HepG2 (cell line): Measurements from ENCODE around the gene UBR3. TPM values are rescaled to one million over a fixed set of nuclear protein-coding genes. Genes with fewer than 3 reads are reported as not detected.

ENCODE experiments used
- ATAC-seq: fragments of 200-7000 bp; cut with Tn5 transposase; 3 replicates; pipeline ENCODE4 v1.9.1; 2020; ENCODE audit warnings: mild to moderate bottlenecking, moderate library complexity
- BruUV-seq: library from RNA; stranded (reverse); fragments of 400-500 nt; replicated peaks from 2 replicates; lab custom pipeline; 2021; lab: Mats Ljungman, UMichigan
- CTCF ChIA-PET: fragments of 300-600 bp; formaldehyde crosslinking; extraction: SDS; loops from one replicate; lab custom pipeline; 2021; ENCODE audit warnings: low total read pairs, inconsistent platforms, low intra/inter-chr PET ratio; lab: Yijun Ruan, JAX
- POLR2A ChIA-PET: fragments of 350-600 bp; sonication (Branson Sonifier 250); formaldehyde crosslinking; loops from one replicate; lab custom pipeline; 2020; ENCODE audit warnings: antibody characterized with exemption, inconsistent platforms; lab: Yijun Ruan, JAX
- DNase-seq: peaks from one replicate; pipeline ENCODE4 v3.0.0-alpha.2; 2015; ENCODE audit warnings: low spot score
- FAIRE-seq: peaks from 3 replicates; lab custom pipeline; 2011; peaks lifted over from hg19 to GRCh38; lab: Jason Lieb, UNC
- H2AFZ ChIP-seq: one replicate; pipeline ENCODE4 v1.6.1; 2011; ENCODE audit warnings: low read length, inconsistent platforms
- H3K27ac ChIP-seq: fragments of 300-600 bp; 3 replicates; pipeline ENCODE4 v1.8.0; 2011; ENCODE audit warnings: mixed run types, mild to moderate bottlenecking, mixed read lengths, low read length, inconsistent platforms; ENCODE audit not compliant: insufficient read depth; ENCODE audit errors: extremely low read length
- H3K27me3 ChIP-seq, 2 experiments: fragments of 200-600 bp in 1 of 2; 2 replicates in 1 of 2; 3 replicates in 1 of 2; pipeline versions ENCODE4 v1.6.0 to v1.8.0; 2011; ENCODE audit warnings: low read length in 2 of 2, mild to moderate bottlenecking in 2 of 2, moderate library complexity in 2 of 2, inconsistent platforms in 1 of 2; ENCODE audit not compliant: insufficient read depth in 2 of 2, control insufficient read depth in 1 of 2
- H3K36me3 ChIP-seq, 2 experiments: fragments of 200-600 bp in 1 of 2; replicated peaks in 1 of 2; 2 replicates in 1 of 2; 3 replicates in 1 of 2; pipeline versions ENCODE4 v1.5.1 to v1.8.0; 2011; ENCODE audit warnings: low read length in 2 of 2, inconsistent platforms in 1 of 2; ENCODE audit not compliant: insufficient read depth in 2 of 2, control insufficient read depth in 1 of 2
- H3K4me1 ChIP-seq: 2 replicates; pipeline ENCODE4 v1.5.1; 2012; ENCODE audit warnings: low read length, inconsistent platforms; ENCODE audit not compliant: insufficient read depth
- H3K4me2 ChIP-seq: 2 replicates; pipeline ENCODE4 v1.6.0; 2011; ENCODE audit warnings: low read depth, low read length, inconsistent platforms
- H3K4me3 ChIP-seq, 3 experiments: fragments of 200-600 bp in 1 of 3; sonication (generic), shearing (Covaris generic) in 1 of 3; replicated peaks in 1 of 3; 2 replicates each; pipeline ENCODE4 v1.5.1; 2011 to 2016; ENCODE audit warnings: low read length in 3 of 3, inconsistent platforms in 2 of 3, low read depth in 2 of 3, mild to moderate bottlenecking in 2 of 3, control low read depth in 1 of 3, mixed read lengths in 1 of 3; ENCODE audit not compliant: insufficient read depth in 1 of 3
- H3K79me2 ChIP-seq: one replicate; pipeline ENCODE4 v1.6.1; 2011; ENCODE audit warnings: low read length, inconsistent platforms; ENCODE audit not compliant: insufficient read depth
- H3K9ac ChIP-seq: 2 replicates; pipeline ENCODE4 v1.6.0; 2011; ENCODE audit warnings: mild to moderate bottlenecking, low read depth, low read length, inconsistent platforms; ENCODE audit not compliant: insufficient read depth
- H3K9me3 ChIP-seq: 2 replicates; pipeline ENCODE4 v1.5.1; 2012; ENCODE audit warnings: mild to moderate bottlenecking, low read length
- H4K20me1 ChIP-seq: 2 replicates; pipeline ENCODE4 v1.6.0; 2011; ENCODE audit warnings: inconsistent platforms, mild to moderate bottlenecking, low read length, moderate library complexity; ENCODE audit not compliant: insufficient read depth
- ATM ChIP-seq: fragments of 450-650 bp; IDR thresholded peaks from 2 replicates; pipeline ENCODE4 v1.7.1; 2017; ENCODE audit warnings: mild to moderate bottlenecking, borderline replicate concordance
- EEA1 ChIP-seq: sonication (generic); formaldehyde crosslinking; IDR thresholded peaks from 2 replicates; pipeline ENCODE4 v1.5.1; 2020; ENCODE audit warnings: mild to moderate bottlenecking, missing genetic modification reagents, borderline replicate concordance
- IRF9 ChIP-seq: sonication (generic); formaldehyde crosslinking; IDR thresholded peaks from 2 replicates; pipeline ENCODE4 v1.8.0; 2022; ENCODE audit warnings: missing genetic modification reagents, mild to moderate bottlenecking, borderline replicate concordance
- KMT2B ChIP-seq: IDR thresholded peaks from 2 replicates; pipeline ENCODE4 v1.6.1; 2016; ENCODE audit warnings: missing genetic modification reagents, missing compliant biosample characterization
- NFAT5 ChIP-seq: sonication (generic); formaldehyde crosslinking; IDR thresholded peaks from 2 replicates; pipeline ENCODE4 v1.4.0; 2020; ENCODE audit warnings: missing genetic modification reagents
- RAD21 ChIP-seq: fragments of 450-650 bp; formaldehyde crosslinking; IDR thresholded peaks from 2 replicates; pipeline ENCODE4 v1.5.0; 2020; ENCODE audit warnings: mild to moderate bottlenecking
- ZNF121 ChIP-seq: sonication (generic); formaldehyde crosslinking; IDR thresholded peaks from 2 replicates; pipeline ENCODE4 v1.5.0; 2020; ENCODE audit warnings: mild to moderate bottlenecking, missing genetic modification reagents
- WGBS: methylation state at CpG from one replicate; pipeline ENCODE4 v1.1.6; 2017; ENCODE audit warnings: low lambda C conversion rate; 5-methylcytosine and 5-hydroxymethylcytosine counted together
- in situ Hi-C: cut with HindIII; loops from 2 replicates; pipeline ENCODE4 v1.10.0; 2017; ENCODE audit warnings: low pct_unique_long_range_greater_than_20kb; ENCODE audit not compliant: extremely low pct_ligation_motif_present
- intact Hi-C: fragments of 100-400 bp; cut with micrococcal nuclease; formaldehyde crosslinking; loops from one replicate; pipeline ENCODE4 v1.10.0; 2022; ENCODE audit not compliant: unreplicated experiment
- polyA plus RNA-seq, 8 experiments: library from polyadenylated mRNA; depleted of rRNA in 3 of 8; stranded (reverse) in 7 of 8; unstranded in 1 of 8; fragments of >200 nt; fragmentation: Illumina TruSeq in 4 of 8; extraction: Trizol in 4 of 8; gene quantifications; 2 replicates each; pipeline versions ENCODE4 v1.2.1 to v1.2.3, GENCODE V29; 2011 to 2016; ENCODE audit warnings: low read depth in 4 of 8, missing spikeins in 1 of 8, mixed read lengths in 1 of 8; ENCODE audit not compliant: insufficient read depth in 1 of 8
- total RNA-seq, 5 experiments: library from RNA; depleted of rRNA; stranded (reverse); fragments of >200 nt; fragmentation: Illumina TruSeq; extraction: Trizol; gene quantifications; 2 replicates each; pipeline ENCODE4 v1.2.3, GENCODE V29; 2016; ENCODE audit warnings: low read depth in 1 of 5
- TF ChIP-seq, protein P1 (sequence below): IDR thresholded peaks from 2 replicates; pipeline ENCODE4 v1.6.1; 2018; ENCODE audit warnings: missing genetic modification reagents

Gene UBR3
- total and polyA plus RNA-seq, 2 of the 13 experiments (the other 11 are each of a cell fraction or from before 2014, with no cell fraction given), result 15.1 to 28.0 TPM

DNA sequence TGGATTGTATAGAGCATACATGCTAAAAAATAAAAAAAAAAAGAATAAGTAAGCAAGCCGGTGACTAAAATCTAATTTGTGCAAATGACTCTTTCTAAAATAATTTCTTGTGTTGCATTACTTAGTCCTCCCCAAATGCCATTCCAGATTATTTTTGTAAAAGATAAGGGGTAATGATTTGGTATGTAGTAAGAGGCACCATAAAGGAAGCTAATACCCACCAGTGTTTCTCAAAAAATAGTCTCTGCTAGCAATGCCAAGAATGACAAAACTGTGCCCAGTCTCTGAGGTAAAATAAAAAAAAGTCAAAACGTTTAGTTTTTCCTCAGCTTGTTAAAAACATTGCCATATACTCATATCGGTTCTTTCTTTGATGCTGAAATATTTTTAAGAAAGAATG lies 5.2 kb upstream of the UBR3 start:
- CTCF ChIA-PET, result no interaction called here
- Histone ChIP-seq H3K9ac (no peak overlapping the region), H4K20me1 (no peaks in the 10 kb centered on the region; the same call in 1 of the 2 replicates), H3K4me1 (peaks cover 46% of the 10 kb centered on the region), H3K36me3 (peaks cover 6 to 25% of the 10 kb centered on the region in 2 experiments; a peak in 4 of 5 replicates), H3K79me2 (peaks cover 32% of the 10 kb centered on the region), H3K9me3 (no peaks in the 10 kb centered on the region), H3K27me3 (no peaks in the 10 kb centered on the region; a peak in 1 of 5 replicates), H2AFZ (no peak overlapping the region), H3K4me2 (peak overlapping the region; percentile 94), H3K27ac (no peak overlapping the region), H3K4me3 (no peak overlapping the region)
- intact Hi-C loops (no loop called here), in situ Hi-C loops (no loop called here)
- no peak for FAIRE-seq
- DNase-seq, result no peak
- TF ChIP-seq, protein P1, sequence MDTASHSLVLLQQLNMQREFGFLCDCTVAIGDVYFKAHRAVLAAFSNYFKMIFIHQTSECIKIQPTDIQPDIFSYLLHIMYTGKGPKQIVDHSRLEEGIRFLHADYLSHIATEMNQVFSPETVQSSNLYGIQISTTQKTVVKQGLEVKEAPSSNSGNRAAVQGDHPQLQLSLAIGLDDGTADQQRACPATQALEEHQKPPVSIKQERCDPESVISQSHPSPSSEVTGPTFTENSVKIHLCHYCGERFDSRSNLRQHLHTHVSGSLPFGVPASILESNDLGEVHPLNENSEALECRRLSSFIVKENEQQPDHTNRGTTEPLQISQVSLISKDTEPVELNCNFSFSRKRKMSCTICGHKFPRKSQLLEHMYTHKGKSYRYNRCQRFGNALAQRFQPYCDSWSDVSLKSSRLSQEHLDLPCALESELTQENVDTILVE, result no peak
- TF ChIP-seq RAD21 (CRISPR knock-in tag) (no peak), EEA1 (CRISPR knock-in tag) (no peak), KMT2B (CRISPR knock-in tag) (no peak)
- BruUV-seq, result no TSS peak
- 82% methylated on average over 3 of the region's 3 CpGs for WGBS
- POLR2A ChIA-PET, result interaction anchor here (1.2 kb wide), 1 partner anchor 23 kb away, joined by 3 read pairs; the partner anchor contains the start of gene SSB
- no peak for ATAC-seq

DNA sequence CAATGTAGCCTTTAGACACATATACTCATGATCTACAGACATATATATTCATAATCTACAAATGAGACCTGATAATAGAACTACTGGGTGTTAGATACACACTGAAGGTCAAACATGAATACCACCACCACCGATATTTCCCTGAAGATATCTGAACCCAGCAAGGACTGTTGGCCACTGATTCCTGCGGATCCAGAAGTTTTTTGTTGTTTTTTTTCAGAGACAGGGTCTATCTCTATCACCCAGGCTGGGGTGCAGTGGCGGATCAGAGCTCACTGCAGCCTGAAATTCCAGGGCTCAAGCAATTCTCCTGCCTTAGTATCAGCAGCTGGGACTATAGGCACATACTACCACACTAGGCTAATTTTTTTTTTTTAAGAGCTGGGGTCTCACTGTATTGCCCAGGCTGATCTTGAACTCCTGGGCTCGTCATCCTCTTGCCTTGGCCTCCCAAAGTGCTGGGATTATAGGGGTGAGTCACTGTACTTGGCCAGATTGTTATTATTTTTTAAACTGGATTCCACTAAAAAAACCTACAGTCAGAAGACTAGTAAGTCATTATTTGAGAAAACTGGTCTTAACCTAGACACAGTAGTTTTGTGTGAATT lies 4.4 kb upstream of the UBR3 start:
- peaks cover 6 to 23% of the 10 kb centered on the region in 2 experiments; a peak in 4 of 5 replicates for H3K36me3 ChIP-seq
- H3K4me3 ChIP-seq, result peak overlapping the region in 2 of 3 experiments; percentile 86 to 88; a peak in 3 of 6 replicates
- ChIA-PET CTCF (no interaction called here), POLR2A (interaction anchor here (0.7 kb wide), 1 partner anchor 10 kb away, joined by 3 read pairs; no protein-coding TSS in a partner anchor)
- H3K4me2 ChIP-seq, result peak overlapping the region; percentile 94
- WGBS, result 84% methylated on average over 4 of the region's 4 CpGs
- in situ Hi-C loops (no loop called here), intact Hi-C loops (no loop called here)
- no peak overlapping the region for H2AFZ ChIP-seq
- TF ChIP-seq ZNF121 (peak; percentile 90), ATM (no peak), NFAT5 (CRISPR knock-in tag) (no peak), IRF9 (CRISPR knock-in tag) (no peak)
- H3K9ac ChIP-seq, result peak overlapping the region; percentile 88; the same call in 1 of the 2 replicates
- DNase-seq (no peak), ATAC-seq (no peak), FAIRE-seq (no peak)
- H3K79me2 ChIP-seq, result peaks cover 34% of the 10 kb centered on the region
- no peak overlapping the region for H3K27ac ChIP-seq
- no peaks in the 10 kb centered on the region for H3K9me3 ChIP-seq
- no peaks in the 10 kb centered on the region; a peak in 1 of 5 replicates for H3K27me3 ChIP-seq
- H3K4me1 ChIP-seq, result peaks cover 46% of the 10 kb centered on the region
- H4K20me1 ChIP-seq, result peaks cover under 1% of the 10 kb centered on the region
- no TSS peak for BruUV-seq
